Measurements from ENCODE around the gene MACF1.
"Not testable (repeated sequence)": the region's sequence is repeated elsewhere in the genome, so short reads cannot be mapped to it uniquely, and the experiment has no call there.

Gene MACF1

GRCh38 chr1:39204441-39205081 is at the start of gene MACF1:
TSS of gene MACF1 (plus strand) at chr1:39204695. CDS start at chr1:39205023, 328 bp downstream.
- DNase-seq = peak; percentile 89

GRCh38 chr1:39157304-39157703 is 47.2 kb upstream of the MACF1 start:
- DNase-seq = no peak

- no peak for DNase-seq
These were observed 46.0 kb upstream of the MACF1 start for GRCh38 chr1:39158327-39159086.

- DNase-seq = no peak
These were observed 45.1 kb upstream of the MACF1 start for GRCh38 chr1:39159224-39160036.

GRCh38 chr1:39160703-39161102 is 43.8 kb upstream of the MACF1 start:
- no peak for DNase-seq

GRCh38 chr1:39161811-39162210 is 42.7 kb upstream of the MACF1 start:
- not testable (repeated sequence) for DNase-seq

GRCh38 chr1:39163469-39163868 is 41.0 kb upstream of the MACF1 start:
- no peak for DNase-seq

- no peak for DNase-seq
These were observed 40.2 kb upstream of the MACF1 start for GRCh38 chr1:39164256-39164655.

GRCh38 chr1:39165049-39165448 is 39.4 kb upstream of the MACF1 start:
- DNase-seq = no peak

GRCh38 chr1:39165488-39165887 is 39.0 kb upstream of the MACF1 start:
- no peak for DNase-seq

GRCh38 chr1:39167632-39168209 is 36.8 kb upstream of the MACF1 start:
- DNase-seq = peak; percentile 92

GRCh38 chr1:39168301-39169080 is 36.0 kb upstream of the MACF1 start:
- DNase-seq = no peak

- DNase-seq = no peak
These were observed 33.5 kb upstream of the MACF1 start for GRCh38 chr1:39170731-39171667.

- DNase-seq = no peak
These were observed 31.1 kb upstream of the MACF1 start for GRCh38 chr1:39173119-39173994.

GRCh38 chr1:39173995-39174380 is 30.5 kb upstream of the MACF1 start:
- DNase-seq = no peak

- DNase-seq = no peak
These were observed 30.0 kb upstream of the MACF1 start for GRCh38 chr1:39174390-39175081.

- DNase-seq = no peak
These were observed 26.8 kb upstream of the MACF1 start for GRCh38 chr1:39177706-39178105.

- no peak for DNase-seq
These were observed 25.7 kb upstream of the MACF1 start for GRCh38 chr1:39178541-39179431.

- DNase-seq = no peak
These were observed 23.2 kb upstream of the MACF1 start for GRCh38 chr1:39181311-39181710.

Measured in hematopoietic multipotent progenitor cell treated with erythropoietin and hydrocortisone succinate and interleukin-3 and kit ligand, for 4 days (in vitro differentiated cells).